NB4 (cell line): ENCODE measurements around the gene VWA3A.

ENCODE experiments used
- DNase-seq: peaks from one replicate; pipeline ENCODE4 v3.0.0; 2010; ENCODE audit warnings: low read depth
- H3K4me3 ChIP-seq: one replicate; pipeline ENCODE4 v1.5.1; 2011; ENCODE audit warnings: mild to moderate bottlenecking, low read depth, low read length, moderate library complexity
- MYC ChIP-seq: IDR thresholded peaks from 2 replicates; pipeline ENCODE4 v1.6.1; 2011; ENCODE audit warnings: low read depth, low read length
- POLR2A ChIP-seq: IDR thresholded peaks from 2 replicates; pipeline ENCODE4 v1.6.1; 2011; ENCODE audit warnings: mild to moderate bottlenecking; ENCODE audit not compliant: insufficient read length; ENCODE audit errors: extremely low read depth
- TF ChIP-seq, protein P1 (sequence below): IDR thresholded peaks from one replicate; pipeline ENCODE4 v1.5.1; 2012; ENCODE audit warnings: low read depth, low read length
- TF ChIP-seq, protein P2 (sequence below): IDR thresholded peaks from 2 replicates; pipeline ENCODE4 v1.6.1; 2011; ENCODE audit warnings: low read depth, low read length

Gene VWA3A

DNA sequence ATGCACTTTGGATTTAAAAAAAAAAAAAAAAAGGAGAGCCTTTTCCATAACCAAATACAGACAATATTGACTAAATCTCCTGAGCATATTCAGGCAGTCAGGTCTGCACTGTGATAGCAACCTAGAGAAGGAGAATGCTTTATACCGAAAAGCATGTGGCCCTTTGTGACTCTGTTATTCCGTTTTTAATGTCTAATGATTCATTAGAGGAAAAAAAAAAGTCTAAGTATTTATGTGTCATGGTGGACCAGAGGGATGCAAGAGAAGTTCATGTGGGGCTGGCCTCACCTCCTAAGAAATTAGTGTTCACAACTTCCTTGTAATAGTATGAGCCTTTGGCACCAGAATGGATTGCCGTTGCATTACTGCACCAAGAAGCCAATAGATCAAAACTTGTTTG, 11.3 kb upstream of the VWA3A start:
- H3K4me3 ChIP-seq = no peak overlapping the region
- TF ChIP-seq, protein P1, sequence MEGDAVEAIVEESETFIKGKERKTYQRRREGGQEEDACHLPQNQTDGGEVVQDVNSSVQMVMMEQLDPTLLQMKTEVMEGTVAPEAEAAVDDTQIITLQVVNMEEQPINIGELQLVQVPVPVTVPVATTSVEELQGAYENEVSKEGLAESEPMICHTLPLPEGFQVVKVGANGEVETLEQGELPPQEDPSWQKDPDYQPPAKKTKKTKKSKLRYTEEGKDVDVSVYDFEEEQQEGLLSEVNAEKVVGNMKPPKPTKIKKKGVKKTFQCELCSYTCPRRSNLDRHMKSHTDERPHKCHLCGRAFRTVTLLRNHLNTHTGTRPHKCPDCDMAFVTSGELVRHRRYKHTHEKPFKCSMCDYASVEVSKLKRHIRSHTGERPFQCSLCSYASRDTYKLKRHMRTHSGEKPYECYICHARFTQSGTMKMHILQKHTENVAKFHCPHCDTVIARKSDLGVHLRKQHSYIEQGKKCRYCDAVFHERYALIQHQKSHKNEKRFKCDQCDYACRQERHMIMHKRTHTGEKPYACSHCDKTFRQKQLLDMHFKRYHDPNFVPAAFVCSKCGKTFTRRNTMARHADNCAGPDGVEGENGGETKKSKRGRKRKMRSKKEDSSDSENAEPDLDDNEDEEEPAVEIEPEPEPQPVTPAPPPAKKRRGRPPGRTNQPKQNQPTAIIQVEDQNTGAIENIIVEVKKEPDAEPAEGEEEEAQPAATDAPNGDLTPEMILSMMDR = no peak
- no peak for TF ChIP-seq MYC
- no peak for TF ChIP-seq POLR2A
- TF ChIP-seq, protein P2, sequence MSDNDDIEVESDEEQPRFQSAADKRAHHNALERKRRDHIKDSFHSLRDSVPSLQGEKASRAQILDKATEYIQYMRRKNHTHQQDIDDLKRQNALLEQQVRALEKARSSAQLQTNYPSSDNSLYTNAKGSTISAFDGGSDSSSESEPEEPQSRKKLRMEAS = no peak
- DNase-seq = no peak

DNA sequence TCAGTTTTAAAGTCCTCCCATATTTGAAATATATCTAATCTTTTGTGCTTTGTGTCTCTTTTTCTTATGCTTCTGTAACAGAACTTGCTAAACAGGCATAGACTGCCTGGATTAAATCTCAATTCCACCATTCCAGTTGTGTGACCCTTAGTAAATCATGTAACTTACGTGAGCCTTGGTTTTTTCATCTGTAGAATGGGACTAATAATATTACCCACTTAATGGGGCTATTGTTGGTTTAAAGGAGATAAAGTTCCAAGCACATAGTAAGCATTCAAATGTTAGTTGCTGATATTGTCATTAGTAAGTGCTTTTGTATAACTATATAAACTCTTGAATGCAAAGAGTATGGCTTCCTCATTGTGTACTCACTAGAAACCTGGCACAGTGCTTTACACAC, 5.9 kb upstream of the VWA3A start:
- no peak overlapping the region for H3K4me3 ChIP-seq
- TF ChIP-seq POLR2A (no peak), MYC (no peak)
- TF ChIP-seq, protein P2 = no peak
- DNase-seq = no peak

DNA sequence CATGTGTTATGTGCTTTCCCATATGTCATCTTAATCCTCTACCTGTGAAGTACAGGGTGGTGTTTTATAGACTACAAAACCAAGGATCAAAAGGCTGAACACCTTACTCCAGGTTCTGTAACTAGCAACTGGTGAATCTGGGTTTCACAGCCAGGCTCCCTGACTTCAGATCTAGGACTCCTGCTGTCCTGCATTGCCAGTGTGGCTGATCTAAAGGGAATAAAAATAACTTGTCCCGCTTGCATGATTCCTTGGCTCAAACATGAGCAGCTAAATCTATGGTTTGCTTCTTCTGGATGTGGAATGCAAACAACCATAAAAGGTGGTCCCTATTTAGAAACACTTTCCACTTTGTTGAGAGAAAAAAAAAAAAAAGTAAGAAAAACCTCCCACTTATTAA, 3.7 kb upstream of the VWA3A start:
- no peak for DNase-seq
- TF ChIP-seq, protein P2 = no peak
- TF ChIP-seq MYC (no peak), POLR2A (no peak)
- TF ChIP-seq, protein P1 = no peak
- no peak overlapping the region for H3K4me3 ChIP-seq

DNA sequence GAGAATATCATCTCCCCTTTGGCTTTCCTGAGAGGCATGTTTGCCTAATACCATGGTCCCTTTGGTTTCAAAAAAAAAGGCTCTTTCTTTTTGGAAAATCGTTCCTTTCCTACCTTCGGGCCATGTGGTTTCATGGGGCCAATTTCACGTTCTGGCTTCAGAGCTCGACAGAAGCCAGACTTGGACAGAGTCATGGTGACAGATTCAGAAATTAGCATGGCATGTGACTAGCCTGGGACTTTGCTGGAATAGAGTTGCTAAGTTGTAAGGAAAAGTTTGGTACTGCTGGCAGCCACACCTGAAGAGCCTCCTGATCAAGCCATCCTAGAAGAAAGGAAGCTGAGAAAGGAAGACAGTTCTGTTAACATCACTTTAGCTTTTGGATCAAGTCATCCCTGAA, 2.4 kb upstream of the VWA3A start:
- H3K4me3 ChIP-seq = no peak overlapping the region
- DNase-seq = no peak
- TF ChIP-seq, protein P2 = no peak
- TF ChIP-seq POLR2A (no peak), MYC (no peak)
- TF ChIP-seq, protein P1 = no peak

DNA sequence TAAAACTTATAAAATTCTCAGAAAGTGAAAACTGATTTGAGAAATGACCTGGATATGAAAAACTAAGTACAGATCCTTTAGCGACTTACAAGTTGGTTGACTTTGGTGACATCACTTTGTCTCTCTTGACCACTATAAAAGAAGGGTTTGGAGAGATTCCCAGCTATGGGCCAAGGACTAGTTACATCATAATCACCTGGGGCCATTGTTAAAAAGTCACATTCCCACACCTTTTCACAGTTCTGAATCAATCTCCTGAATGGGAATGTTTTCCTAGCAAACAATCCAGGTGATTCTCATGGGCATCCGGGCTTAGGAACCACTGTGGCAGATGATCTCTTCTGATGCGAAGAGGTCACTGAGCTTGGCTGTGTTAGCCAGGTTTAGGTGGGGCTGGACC, 620 bp upstream of the VWA3A start:
- TF ChIP-seq, protein P1 = no peak
- TF ChIP-seq, protein P2 = no peak
- TF ChIP-seq POLR2A (no peak), MYC (no peak)

DNA sequence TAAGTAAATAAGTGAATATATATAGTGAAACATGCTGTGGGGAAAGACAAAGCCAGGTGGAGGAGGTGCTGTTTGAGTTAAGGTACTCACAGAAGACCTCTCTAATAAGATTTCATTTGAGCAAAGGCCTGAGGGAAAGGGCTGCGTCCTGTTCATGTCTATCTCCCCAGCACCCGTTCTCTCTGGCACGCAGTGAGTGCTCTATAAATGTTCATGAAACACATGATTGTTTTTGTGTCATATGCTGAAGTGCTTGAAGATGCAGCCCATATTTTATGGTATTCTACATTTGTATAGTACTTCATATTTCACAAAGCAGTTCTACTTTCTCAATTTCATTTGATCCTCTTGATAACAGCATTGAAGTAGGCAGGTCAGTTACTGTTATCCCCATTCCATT, 990 bp downstream of the VWA3A start:
- TF ChIP-seq POLR2A (no peak), MYC (no peak)
- TF ChIP-seq, protein P2 = no peak
- TF ChIP-seq, protein P1 = no peak
- no peak for DNase-seq
- no peak overlapping the region for H3K4me3 ChIP-seq

More for the DNA sequence above, 620 bp upstream of the VWA3A start:
- no peak overlapping the region for H3K4me3 ChIP-seq
- DNase-seq = no peak
